PC-9 (cell line): ENCODE results near the gene CFAP251. TPM values are rescaled to one million over a fixed set of nuclear protein-coding genes. Genes with fewer than 3 reads are reported as not detected.

ENCODE experiments used
- BruUV-seq: library from RNA; stranded (reverse); fragments of 400-500 nt; replicated peaks from 2 replicates; lab custom pipeline; 2021; lab: Mats Ljungman, UMichigan
- CTCF ChIA-PET: fragments of 300-600 bp; sonication (Branson Sonifier 250); formaldehyde crosslinking; loops from one replicate; lab custom pipeline; 2022; ENCODE audit warnings: antibody characterized with exemption; lab: Charles Lee
- POLR2A ChIA-PET: fragments of 300-600 bp; sonication (Branson Sonifier 250); formaldehyde crosslinking; loops from one replicate; lab custom pipeline; 2022; ENCODE audit warnings: antibody characterized with exemption; ENCODE audit not compliant: unreplicated experiment; lab: Charles Lee
- DNase-seq, 2 experiments: peaks; one replicate each; pipeline versions ENCODE4 v3.0.0 to v3.0.0-alpha.2; 2015 to 2022; ENCODE audit warnings: mixed read lengths in 1 of 2
- H2AFZ ChIP-seq: fragments of 200-600 bp; sonication (generic); 2 replicates; pipeline ENCODE4 v1.8.1; 2017; ENCODE audit warnings: antibody characterized with exemption
- H3F3A ChIP-seq: fragments of 200-600 bp; sonication (generic); 2 replicates; pipeline ENCODE4 v1.8.1; 2017; ENCODE audit warnings: antibody characterized with exemption, mild to moderate bottlenecking, low read depth; ENCODE audit not compliant: insufficient read depth
- H3K27ac ChIP-seq: fragments of 200-600 bp; sonication (generic); 2 replicates; pipeline ENCODE4 v1.6.1; 2016; ENCODE audit warnings: mixed run types
- H3K27me3 ChIP-seq: fragments of 200-600 bp; sonication (generic); 2 replicates; pipeline ENCODE4 v1.6.1; 2016; ENCODE audit warnings: low read depth, mixed run types; ENCODE audit not compliant: insufficient read depth
- H3K36me3 ChIP-seq: fragments of 200-600 bp; sonication (generic); 2 replicates; pipeline ENCODE4 v1.6.1; 2016; ENCODE audit warnings: low read depth, mixed run types
- H3K4me1 ChIP-seq: fragments of 200-600 bp; sonication (generic); replicated peaks from 2 replicates; pipeline ENCODE4 v1.6.1; 2016; ENCODE audit warnings: mixed run types; ENCODE audit not compliant: insufficient read depth
- H3K4me2 ChIP-seq: fragments of 200-600 bp; sonication (generic); 2 replicates; pipeline ENCODE4 v1.6.1; 2017; ENCODE audit warnings: mixed run types
- H3K4me3 ChIP-seq: fragments of 200-600 bp; sonication (generic); 2 replicates; pipeline ENCODE4 v1.6.1; 2016; ENCODE audit warnings: mixed run types
- H3K79me2 ChIP-seq: fragments of 200-600 bp; sonication (generic); 2 replicates; pipeline ENCODE4 v1.6.1; 2017; ENCODE audit warnings: low read depth, mixed run types
- H3K9me2 ChIP-seq: fragments of 200-600 bp; sonication (generic); 2 replicates; pipeline ENCODE4 v1.8.1; 2017; ENCODE audit warnings: mild to moderate bottlenecking; ENCODE audit not compliant: insufficient read depth
- H3K9me3 ChIP-seq: fragments of 200-600 bp; sonication (generic); 2 replicates; pipeline ENCODE4 v1.8.1; 2016; ENCODE audit warnings: low read depth; ENCODE audit not compliant: insufficient read depth
- H4K20me1 ChIP-seq: fragments of 200-600 bp; sonication (generic); 2 replicates; pipeline ENCODE4 v1.8.1; 2017; ENCODE audit not compliant: insufficient read depth
- CTCF ChIP-seq: fragments of 200-600 bp; sonication (generic); conservative IDR thresholded peaks from 2 replicates; pipeline ENCODE4 v1.6.1; 2017; ENCODE audit warnings: mixed run types, antibody characterized with exemption, mild to moderate bottlenecking, moderate library complexity
- EZH2 ChIP-seq: fragments of 200-600 bp; sonication (generic); IDR thresholded peaks from 2 replicates; pipeline ENCODE4 v1.8.0; 2017; ENCODE audit warnings: antibody characterized with exemption, low read depth
- intact Hi-C: fragments of 100-400 bp; cut with micrococcal nuclease; formaldehyde crosslinking; loops from one replicate; pipeline ENCODE4 v1.10.0; 2022; ENCODE audit not compliant: unreplicated experiment
- total RNA-seq: library from RNA; stranded (reverse); gene quantifications from 2 replicates; pipeline ENCODE4 v1.2.3, GENCODE V29; 2021

CFAP251 gene
- total RNA-seq, 1 experiment from 2014 or later, result 4.3 TPM

GRCh38 chr12:122013136-122013535, 94.7 kb downstream of the CFAP251 start:
- POLR2A ChIA-PET, result no interaction called here
- Histone ChIP-seq H3F3A (no peaks in the 10 kb centered on the region), H3K79me2 (no peaks in the 10 kb centered on the region), H3K27ac (no peak overlapping the region), H2AFZ (no peak overlapping the region), H4K20me1 (no peaks in the 10 kb centered on the region), H3K9me2 (no peaks in the 10 kb centered on the region), H3K4me3 (no peak overlapping the region), H3K4me1 (no peaks in the 10 kb centered on the region), H3K9me3 (no peaks in the 10 kb centered on the region), H3K27me3 (no peaks in the 10 kb centered on the region), H3K4me2 (no peak overlapping the region), H3K36me3 (no peaks in the 10 kb centered on the region)
- TF ChIP-seq EZH2 (no peak), CTCF (no peak)
- intact Hi-C loops, result no loop called here
- no peak for DNase-seq
- CTCF ChIA-PET, result no interaction called here
- no TSS peak for BruUV-seq

DNA sequence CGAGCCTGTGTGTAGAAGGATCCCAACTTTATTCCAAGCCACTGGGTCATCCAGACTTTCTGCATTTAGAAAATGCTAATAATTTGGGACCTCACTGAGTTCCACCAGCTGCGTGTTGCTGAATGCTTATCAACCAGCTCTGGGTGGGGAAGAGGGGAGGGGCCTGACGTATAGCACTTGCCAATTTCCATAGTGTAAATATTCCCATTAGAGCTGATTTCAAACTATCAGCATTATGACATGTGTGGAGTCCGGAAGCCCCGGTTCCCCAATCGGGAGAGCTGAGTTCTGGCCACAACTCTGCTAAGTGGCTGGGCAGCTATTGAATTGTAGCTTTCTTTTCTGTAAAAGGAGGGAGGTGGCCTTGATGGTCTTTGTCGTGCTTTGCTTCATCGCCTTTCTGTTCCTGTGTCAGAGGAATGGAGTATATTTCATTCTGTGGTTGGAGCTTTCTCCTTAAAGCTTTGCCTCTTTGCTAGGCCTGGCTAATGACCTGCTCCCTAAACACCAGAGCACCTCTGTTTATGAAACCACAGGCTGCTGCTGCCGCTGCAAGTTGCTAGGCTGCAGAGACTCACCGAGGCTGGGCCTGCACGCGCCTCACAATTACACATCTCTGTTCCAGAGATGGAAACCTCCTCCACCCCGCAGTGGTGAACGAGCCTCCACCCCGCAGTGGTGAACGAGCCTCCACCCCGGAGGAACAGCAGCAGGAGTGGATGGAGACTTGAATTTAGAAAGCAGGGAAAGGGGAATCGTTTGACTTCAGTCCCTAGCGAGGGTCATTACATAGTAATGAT, 95.6 kb downstream of the CFAP251 start:
- no TSS peak for BruUV-seq
- TF ChIP-seq EZH2 (no peak), CTCF (no peak)
- H3K36me3 ChIP-seq, result no peaks in the 10 kb centered on the region
- H2AFZ ChIP-seq, result no peak overlapping the region
- H3K4me3 ChIP-seq, result no peak overlapping the region
- no peaks in the 10 kb centered on the region for H3K4me1 ChIP-seq
- H3K4me2 ChIP-seq, result no peak overlapping the region
- POLR2A ChIA-PET, result no interaction called here
- DNase-seq, result no peak
- no peaks in the 10 kb centered on the region for H3K9me3 ChIP-seq
- H4K20me1 ChIP-seq, result no peaks in the 10 kb centered on the region
- no peaks in the 10 kb centered on the region for H3F3A ChIP-seq
- intact Hi-C loops, result no loop called here
- H3K27ac ChIP-seq, result no peak overlapping the region
- no peaks in the 10 kb centered on the region for H3K79me2 ChIP-seq
- H3K9me2 ChIP-seq, result no peaks in the 10 kb centered on the region
- CTCF ChIA-PET, result interaction anchor here (0.6 kb wide), 1 partner anchor 180 kb away, joined by 6 read pairs; no protein-coding TSS in a partner anchor
- no peaks in the 10 kb centered on the region for H3K27me3 ChIP-seq

GRCh38 chr12:122014781-122015180, 96.4 kb downstream of the CFAP251 start:
- no peak overlapping the region for H3K27ac ChIP-seq
- no peak overlapping the region for H3K4me3 ChIP-seq
- no peak for DNase-seq
- H4K20me1 ChIP-seq, result no peaks in the 10 kb centered on the region
- no peaks in the 10 kb centered on the region for H3K36me3 ChIP-seq
- TF ChIP-seq EZH2, result no peak
- TF ChIP-seq CTCF, result no peak
- no TSS peak for BruUV-seq
- ChIA-PET POLR2A (no interaction called here), CTCF (no interaction called here)
- H3K4me2 ChIP-seq, result no peak overlapping the region
- H3F3A ChIP-seq, result no peaks in the 10 kb centered on the region
- no peaks in the 10 kb centered on the region for H3K9me2 ChIP-seq
- no peaks in the 10 kb centered on the region for H3K79me2 ChIP-seq
- intact Hi-C loops, result no loop called here
- no peaks in the 10 kb centered on the region for H3K9me3 ChIP-seq
- H3K4me1 ChIP-seq, result no peaks in the 10 kb centered on the region
- H2AFZ ChIP-seq, result no peak overlapping the region
- no peaks in the 10 kb centered on the region for H3K27me3 ChIP-seq
